Right atrium auricular region (tissue), 2 donors: ENCODE data around the gene WDR82. TPM values are rescaled to one million over a fixed set of nuclear protein-coding genes. Genes with fewer than 3 reads are reported as not detected.

ENCODE experiments used
- DNase-seq: peaks from one replicate; pipeline ENCODE4 v3.0.0-alpha.2; 2019; ENCODE audit warnings: low spot score
- H3K27ac ChIP-seq, 2 donors: fragments of 200-600 bp; sonication (generic); 1 replicate in 1 of 2; 2 replicates in 1 of 2; pipeline ENCODE4 v1.5.1; 2016 to 2019
- H3K27me3 ChIP-seq, 2 donors: fragments of 200-600 bp; sonication (generic); one replicate each; pipeline versions ENCODE4 v1.5.1 to v1.6.0; 2017 to 2019
- H3K36me3 ChIP-seq: fragments of 200-600 bp; sonication (generic); one replicate; pipeline ENCODE4 v1.5.1; 2016
- H3K4me1 ChIP-seq, 2 donors: fragments of 200-600 bp; sonication (generic); one replicate each; pipeline versions ENCODE4 v1.5.1 to v1.6.0; 2017 to 2019
- H3K4me3 ChIP-seq, 2 donors: fragments of 200-600 bp; sonication (generic); 1 replicate in 1 of 2; 2 replicates in 1 of 2; pipeline ENCODE4 v1.5.1; 2017 to 2019; ENCODE audit warnings: mild to moderate bottlenecking in 1 of 2, moderate library complexity in 1 of 2
- H3K9me3 ChIP-seq, 2 donors: fragments of 200-600 bp; sonication (generic); one replicate each; pipeline ENCODE4 v1.5.1; 2019
- CTCF ChIP-seq, 2 donors: fragments of 200-600 bp; sonication (generic); IDR thresholded peaks; one replicate each; pipeline ENCODE4 v1.5.1; 2019; ENCODE audit warnings: antibody characterized with exemption in 2 of 2
- total RNA-seq, 2 donors: library from RNA; depleted of rRNA; stranded (reverse); fragments of >200 nt; gene quantifications; one replicate each; pipeline ENCODE4 v1.1.0, GENCODE V29; 2016

The WDR82 gene
- total RNA-seq, 2 donors from 2014 or later = 43.2 to 43.8 TPM

DNA sequence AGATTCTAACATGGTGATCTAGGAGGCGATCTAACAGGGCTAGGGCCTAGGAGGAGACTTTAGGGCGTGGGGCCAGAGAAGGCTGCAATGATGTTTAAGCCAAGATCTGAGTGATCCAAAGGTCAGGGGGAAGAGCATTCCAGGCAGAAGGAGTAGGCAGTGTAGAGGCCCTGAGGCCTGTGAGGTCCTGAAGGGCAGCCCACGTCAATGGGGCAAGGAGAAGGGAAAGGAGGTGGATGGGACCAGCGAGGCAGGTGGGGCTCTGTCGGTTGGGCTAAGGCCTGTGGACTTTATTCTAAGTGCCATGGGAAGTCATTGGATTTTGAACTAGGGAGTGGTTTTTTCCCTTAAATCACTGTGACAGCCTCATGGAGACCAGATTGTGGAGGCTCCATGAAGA lies 27.5 kb upstream of the WDR82 start:
- no peaks in the 10 kb centered on the region for H3K36me3 ChIP-seq
- H3K4me3 ChIP-seq = no peak overlapping the region
- no peak overlapping the region for H3K27ac ChIP-seq
- H3K27me3 ChIP-seq = no peaks in the 10 kb centered on the region
- H3K9me3 ChIP-seq = no peaks in the 10 kb centered on the region
- DNase-seq = no peak
- TF ChIP-seq CTCF (IDR thresholded peaks at IDR 0.05) = no peak
- H3K4me1 ChIP-seq = no peaks in the 10 kb centered on the region

- Histone ChIP-seq H3K27ac (no peak overlapping the region), H3K9me3 (no peaks in the 10 kb centered on the region), H3K27me3 (no peaks in the 10 kb centered on the region), H3K36me3 (no peaks in the 10 kb centered on the region), H3K4me3 (no peak overlapping the region), H3K4me1 (peaks cover 0 to 17% of the 10 kb centered on the region in 2 donors)
- DNase-seq = no peak
- TF ChIP-seq CTCF (IDR thresholded peaks at IDR 0.05) = no peak
Observed at GRCh38 chr3:52303811-52304210, 25.4 kb upstream of the WDR82 start.

DNA sequence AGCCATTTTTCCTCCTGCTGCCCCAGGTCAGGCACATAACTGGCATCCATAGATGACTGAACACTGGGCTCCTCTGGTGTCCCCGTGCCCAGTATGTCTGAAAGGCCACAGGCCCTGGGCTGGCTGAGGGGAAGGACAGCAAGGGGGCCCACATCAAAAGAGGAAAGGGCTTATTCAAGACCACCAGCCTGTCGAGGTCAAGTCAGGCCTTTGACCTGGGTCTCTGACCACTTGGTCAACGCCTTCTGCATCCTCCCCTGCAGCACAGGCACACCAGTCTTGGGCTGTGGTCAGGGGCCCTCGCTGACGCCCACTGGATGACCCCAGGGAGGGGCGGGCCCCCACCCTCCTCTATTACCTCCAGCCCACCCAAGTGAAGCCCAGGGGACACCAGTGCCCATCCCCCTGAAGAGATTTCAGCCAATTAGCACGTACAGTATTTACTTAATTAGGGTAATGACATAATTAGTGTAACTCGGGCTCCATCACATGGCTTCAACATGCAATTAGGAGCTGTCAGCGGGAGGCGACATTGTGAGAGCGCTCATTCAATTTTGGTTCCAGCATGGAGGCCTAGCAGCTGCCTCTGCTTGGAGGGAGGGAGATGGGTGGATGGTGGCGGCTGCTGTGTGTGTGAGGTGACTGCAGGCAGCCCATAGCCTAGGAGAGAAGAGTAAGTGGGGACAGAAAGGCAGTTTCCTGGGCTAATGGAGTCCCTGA lies 24.1 kb upstream of the WDR82 start:
- Histone ChIP-seq H3K27me3 (no peaks in the 10 kb centered on the region), H3K36me3 (no peaks in the 10 kb centered on the region), H3K4me3 (no peak overlapping the region), H3K9me3 (no peaks in the 10 kb centered on the region), H3K27ac (no peak overlapping the region), H3K4me1 (peaks cover 0 to 28% of the 10 kb centered on the region in 2 donors)
- TF ChIP-seq CTCF (IDR thresholded peaks at IDR 0.05) = no peak
- no peak for DNase-seq

DNA sequence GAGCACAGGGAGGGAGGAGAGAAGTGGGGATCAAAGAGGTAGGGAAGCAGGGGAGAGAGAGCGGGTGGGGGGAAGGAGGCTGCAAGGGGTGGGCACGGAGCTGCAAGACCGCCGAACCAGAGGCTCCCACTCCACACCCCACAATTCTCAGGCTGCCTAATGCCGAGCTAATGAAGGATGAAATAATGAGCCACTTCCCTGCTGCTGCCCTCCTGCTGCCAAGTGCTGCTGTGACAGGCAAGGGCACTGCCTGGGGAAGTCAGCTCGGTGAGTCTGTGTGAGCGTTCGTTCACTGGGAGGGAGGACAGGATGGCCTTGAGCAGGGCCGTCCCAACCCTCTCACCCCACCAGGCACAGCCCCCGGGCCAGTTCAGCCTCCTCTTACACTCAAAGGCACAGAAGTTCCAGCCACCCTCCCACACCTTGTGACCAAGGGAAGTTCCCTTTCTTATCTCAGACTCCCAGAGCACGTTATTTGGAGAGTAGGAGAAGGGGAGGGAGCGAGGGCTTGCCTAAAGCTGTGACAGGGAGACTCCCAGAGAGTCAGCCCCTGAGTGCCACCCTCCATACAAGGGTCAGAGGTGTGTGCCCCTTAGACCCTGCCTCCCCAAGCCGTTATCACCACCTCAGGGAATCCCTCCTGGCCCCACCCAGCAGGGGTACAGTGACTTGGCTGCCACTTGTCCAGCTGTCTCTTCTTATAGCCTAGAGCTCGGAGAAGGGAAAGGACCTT lies 21.6 kb upstream of the WDR82 start:
- no peak for TF ChIP-seq CTCF (IDR thresholded peaks at IDR 0.05)
- peak overlapping the region; percentile 52 to 70 for H3K27ac ChIP-seq
- no peaks in the 10 kb centered on the region for H3K9me3 ChIP-seq
- DNase-seq = no peak
- peaks cover 0 to 28% of the 10 kb centered on the region in 2 donors for H3K4me1 ChIP-seq
- no peak overlapping the region for H3K4me3 ChIP-seq
- no peaks in the 10 kb centered on the region for H3K27me3 ChIP-seq
- H3K36me3 ChIP-seq = no peaks in the 10 kb centered on the region

- Histone ChIP-seq H3K36me3 (no peaks in the 10 kb centered on the region), H3K9me3 (no peaks in the 10 kb centered on the region), H3K4me3 (no peak overlapping the region), H3K27ac (peak overlapping the region; percentile 52 to 70), H3K27me3 (no peaks in the 10 kb centered on the region), H3K4me1 (peaks cover 0 to 28% of the 10 kb centered on the region in 2 donors)
- no peak for TF ChIP-seq CTCF (IDR thresholded peaks at IDR 0.05)
- DNase-seq = no peak
Observed at GRCh38 chr3:52299247-52299878, 20.9 kb upstream of the WDR82 start.
